ENCODE measurements around the gene HHATL.

- TF ChIP-seq CTCF (IDR thresholded peaks at IDR 0.05; ENCODE audit: low read length) (no peak), EZH2 (optimal IDR thresholded peaks at IDR 0.05; ENCODE audit: low read depth, low read length) (no peak), EZH2phosphoT487 (IDR thresholded peaks at IDR 0.05; ENCODE audit: low read length) (no peak)
These were observed 21.8 kb downstream of the HHATL start for GRCh38 chr3:42680806-42681205.
